GM12878 (cell line): ENCODE measurements around the gene CTSO. TPM values are rescaled to one million over a fixed set of nuclear protein-coding genes. Genes with fewer than 3 reads are reported as not detected.

Source experiments
- ATAC-seq: fragments of 200-7000 bp; cut with Tn5 transposase; 3 replicates; pipeline ENCODE4 v1.9.1; 2020; ENCODE audit warnings: mild to moderate bottlenecking, moderate library complexity
- BruUV-seq: library from RNA; stranded (reverse); fragments of 400-500 nt; replicated peaks from 2 replicates; lab custom pipeline; 2021; lab: Mats Ljungman, UMichigan
- CTCF ChIA-PET: fragments of 300-600 bp; sonication (Branson Sonifier 250); formaldehyde crosslinking; extraction: SDS; loops from one replicate; lab custom pipeline; 2021; ENCODE audit warnings: inconsistent platforms; lab: Yijun Ruan, JAX
- POLR2A ChIA-PET: fragments of 350-600 bp; formaldehyde crosslinking; extraction: SDS; loops from one replicate; lab custom pipeline; 2021; ENCODE audit warnings: inconsistent platforms; lab: Charles Lee
- RAD21 ChIA-PET: fragments of 300-600 bp; sonication (Branson Sonifier 250); formaldehyde crosslinking; loops from one replicate; lab custom pipeline; 2023; ENCODE audit warnings: antibody characterized with exemption; ENCODE audit not compliant: unreplicated experiment; lab: Charles Lee
- SMC1A ChIA-PET: fragments of 300-600 bp; sonication (Branson Sonifier 250); formaldehyde crosslinking; loops from one replicate; lab custom pipeline; 2023; ENCODE audit not compliant: unreplicated experiment, uncharacterized antibody; lab: Charles Lee
- DNase-seq: peaks from one replicate; pipeline ENCODE4 v3.0.0-alpha.2; 2011; ENCODE audit warnings: low read depth, low spot score
- FAIRE-seq: peaks from 3 replicates; lab custom pipeline; 2011; peaks lifted over from hg19 to GRCh38; lab: Jason Lieb, UNC
- H2AFZ ChIP-seq: 2 replicates; pipeline ENCODE4 v1.6.0; 2011; ENCODE audit warnings: low read depth, low read length, control low read depth; ENCODE audit not compliant: control insufficient read depth
- H3K27ac ChIP-seq: 2 replicates; pipeline ENCODE4 v1.5.1; 2011; ENCODE audit warnings: control low read depth; ENCODE audit not compliant: control insufficient read depth, insufficient read depth
- H3K27me3 ChIP-seq, 2 experiments: replicated peaks in 1 of 2; 2 replicates each; pipeline versions ENCODE4 v1.6.0 to v1.6.1; 2011; ENCODE audit warnings: low read length in 1 of 2; ENCODE audit not compliant: control insufficient read depth in 2 of 2, insufficient read depth in 2 of 2
- H3K36me3 ChIP-seq, 2 experiments: 2 replicates each; pipeline ENCODE4 v1.5.1; 2011; ENCODE audit warnings: low read length in 1 of 2; ENCODE audit not compliant: control insufficient read depth in 2 of 2, insufficient read depth in 2 of 2
- H3K4me1 ChIP-seq: 2 replicates; pipeline ENCODE4 v1.6.1; 2011; ENCODE audit warnings: mild to moderate bottlenecking, low read length, moderate library complexity, mixed read lengths; ENCODE audit not compliant: control insufficient read depth, insufficient read depth
- H3K4me2 ChIP-seq: 2 replicates; pipeline ENCODE4 v1.6.0; 2011; ENCODE audit warnings: control low read depth; ENCODE audit not compliant: control insufficient read depth, insufficient read depth
- H3K4me3 ChIP-seq: fragments of 200-600 bp; sonication (generic); 2 replicates; pipeline ENCODE4 v1.5.1; 2016
- H3K79me2 ChIP-seq: 2 replicates; pipeline ENCODE4 v1.6.0; 2011; ENCODE audit warnings: low read length; ENCODE audit not compliant: control insufficient read depth, insufficient read depth
- H3K9ac ChIP-seq: 2 replicates; pipeline ENCODE4 v1.8.0; 2011; ENCODE audit warnings: low read length, control low read depth, mixed read lengths; ENCODE audit not compliant: control insufficient read depth, insufficient read depth
- H3K9me3 ChIP-seq: replicated peaks from 3 replicates; pipeline ENCODE4 v1.5.1; 2011; ENCODE audit warnings: mild to moderate bottlenecking, low read length; ENCODE audit not compliant: control insufficient read depth, insufficient read depth
- H4K20me1 ChIP-seq: 2 replicates; pipeline ENCODE4 v1.6.0; 2011; ENCODE audit not compliant: control insufficient read depth, insufficient read depth
- CHD4 ChIP-seq: fragments of 200-600 bp; sonication (generic); IDR thresholded peaks from 2 replicates; pipeline ENCODE4 v1.6.1; 2016; ENCODE audit warnings: mild to moderate bottlenecking
- EGR1 ChIP-seq, 2 experiments: IDR thresholded peaks; 1 replicate in 1 of 2; 2 replicates in 1 of 2; pipeline ENCODE4 v1.6.1; 2011 to 2012; ENCODE audit warnings: low read depth in 2 of 2, low read length in 2 of 2, borderline replicate concordance in 1 of 2, mild to moderate bottlenecking in 1 of 2, moderate library complexity in 1 of 2
- EZH2 ChIP-seq: IDR thresholded peaks from 2 replicates; pipeline ENCODE4 v1.6.1; 2012; ENCODE audit warnings: low read depth, mild to moderate bottlenecking, control low read depth, inconsistent platforms, low read length, borderline replicate concordance; ENCODE audit not compliant: control insufficient read depth
- IRF4 ChIP-seq: IDR thresholded peaks from 2 replicates; pipeline ENCODE4 v1.6.1; 2011; ENCODE audit warnings: low read depth, low read length
- MTA3 ChIP-seq: IDR thresholded peaks from 2 replicates; pipeline ENCODE4 v1.6.1; 2012; ENCODE audit warnings: low read length, inconsistent platforms, borderline replicate concordance
- RB1 ChIP-seq: fragments of 450-650 bp; formaldehyde crosslinking; IDR thresholded peaks from 2 replicates; pipeline ENCODE4 v1.6.1; 2017; ENCODE audit warnings: mild to moderate bottlenecking, borderline replicate concordance
- SMAD5 ChIP-seq: IDR thresholded peaks from 2 replicates; pipeline ENCODE4 v1.6.1; 2016; ENCODE audit warnings: antibody characterized with exemption, low read depth
- ZNF207 ChIP-seq: fragments of 450-650 bp; IDR thresholded peaks from 2 replicates; pipeline ENCODE4 v1.6.1; 2014; ENCODE audit warnings: antibody characterized with exemption, mild to moderate bottlenecking, borderline replicate concordance
- WGBS: methylation state at CpG from one replicate; pipeline ENCODE4 v1.1.6; 2016; ENCODE audit warnings: low lambda C conversion rate; ENCODE audit not compliant: insufficient replicate concordance, insufficient coverage; ENCODE audit errors: missing lambda C conversion rate; 5-methylcytosine and 5-hydroxymethylcytosine counted together
- in situ Hi-C: fragments of 300-500 bp; cut with MboI; formaldehyde crosslinking; loops from 9 replicates; pipeline ENCODE4 v1.14.3; 2018; ENCODE audit warnings: mixed read lengths
- intact Hi-C: fragments of 100-400 bp; cut with micrococcal nuclease; formaldehyde crosslinking; loops from one replicate; pipeline ENCODE4 v1.14.2; 2022; ENCODE audit not compliant: unreplicated experiment
- polyA plus RNA-seq, 11 experiments: library from polyadenylated mRNA; depleted of rRNA in 4 of 11; unstranded in 6 of 11; stranded (reverse) in 5 of 11; fragments of >200 nt; fragmentation: Nextera tagmentation in 4 of 11; fragmentation: Illumina TruSeq in 1 of 11; extraction: Ambion mirVana in 4 of 11; extraction: Trizol in 1 of 11; gene quantifications; 1 replicate in 1 of 11; 2 replicates in 10 of 11; pipeline versions ENCODE4 v1.2.1 to v1.2.3, GENCODE V29; 2011 to 2016; ENCODE audit warnings: inconsistent platforms in 2 of 11, missing spikeins in 2 of 11, low read depth in 1 of 11
- total RNA-seq, 4 experiments: library from RNA; depleted of rRNA in 3 of 4; stranded (reverse); fragments of >200 nt in 3 of 4; fragmentation: Illumina TruSeq in 1 of 4; extraction: Trizol in 1 of 4; gene quantifications; 2 replicates each; pipeline versions ENCODE4 v1.2.1 to v1.2.3, GENCODE V29; 2013 to 2021
- TF ChIP-seq, protein P1 (sequence below): fragments of 450-650 bp; formaldehyde crosslinking; IDR thresholded peaks from 2 replicates; pipeline ENCODE4 v1.5.0; 2022; ENCODE audit warnings: mild to moderate bottlenecking, missing genetic modification characterization
- TF ChIP-seq, protein P2 (sequence below): IDR thresholded peaks from 2 replicates; pipeline ENCODE4 v1.6.1; 2011; ENCODE audit warnings: borderline replicate concordance, low read depth, mild to moderate bottlenecking, moderate library complexity, low read length; ENCODE audit not compliant: insufficient read depth, poor library complexity, severe bottlenecking

The CTSO gene
- total and polyA plus RNA-seq, 10 of the 15 experiments (the other 5 are each of a cell fraction or from before 2014, with no cell fraction given) = 3.9 to 9.7 (median 7.0) TPM

GRCh38 chr4:155984106-155984797 lies 30.6 kb upstream of the CTSO start:
- DNase-seq (no peak), FAIRE-seq (no peak), ATAC-seq (no peak)
- Histone ChIP-seq H4K20me1 (no peaks in the 10 kb centered on the region), H2AFZ (no peak overlapping the region), H3K36me3 (no peaks in the 10 kb centered on the region), H3K4me1 (no peaks in the 10 kb centered on the region), H3K9me3 (no peaks in the 10 kb centered on the region), H3K4me2 (no peak overlapping the region), H3K4me3 (no peak overlapping the region), H3K79me2 (no peaks in the 10 kb centered on the region), H3K27ac (no peak overlapping the region), H3K27me3 (no peaks in the 10 kb centered on the region), H3K9ac (no peak overlapping the region)
- CTCF ChIA-PET = interaction anchor here (1.5 to 4.2 kb wide), 3 partner anchors 9 to 31 kb away, joined by 4 to 12 read pairs (median 4); partner anchors contain the start of gene CTSO
- 16% methylated on average over 4 of the region's 4 CpGs for WGBS
- intact Hi-C loops = no loop called here
- POLR2A ChIA-PET = no interaction called here
- SMC1A ChIA-PET = interaction anchor here (1.4 to 1.8 kb wide), 2 partner anchors 9 to 17 kb away, joined by 3 to 4 read pairs; no protein-coding TSS in a partner anchor
- BruUV-seq = no TSS peak
- RAD21 ChIA-PET = interaction anchor here (1.3 kb wide), 1 partner anchor 10 kb away, joined by 5 read pairs; no protein-coding TSS in a partner anchor
- in situ Hi-C loops = no loop called here
- TF ChIP-seq ZNF207 (no peak), IRF4 (no peak), SMAD5 (no peak), EZH2 (no peak), MTA3 (no peak), EGR1 (IDR thresholded peaks at IDR 0.05; ENCODE audit: borderline replicate concordance in 1 of 2, low read depth in 2 of 2, low read length in 2 of 2) (no peak), CHD4 (no peak), RB1 (no peak)
- TF ChIP-seq, protein P1, sequence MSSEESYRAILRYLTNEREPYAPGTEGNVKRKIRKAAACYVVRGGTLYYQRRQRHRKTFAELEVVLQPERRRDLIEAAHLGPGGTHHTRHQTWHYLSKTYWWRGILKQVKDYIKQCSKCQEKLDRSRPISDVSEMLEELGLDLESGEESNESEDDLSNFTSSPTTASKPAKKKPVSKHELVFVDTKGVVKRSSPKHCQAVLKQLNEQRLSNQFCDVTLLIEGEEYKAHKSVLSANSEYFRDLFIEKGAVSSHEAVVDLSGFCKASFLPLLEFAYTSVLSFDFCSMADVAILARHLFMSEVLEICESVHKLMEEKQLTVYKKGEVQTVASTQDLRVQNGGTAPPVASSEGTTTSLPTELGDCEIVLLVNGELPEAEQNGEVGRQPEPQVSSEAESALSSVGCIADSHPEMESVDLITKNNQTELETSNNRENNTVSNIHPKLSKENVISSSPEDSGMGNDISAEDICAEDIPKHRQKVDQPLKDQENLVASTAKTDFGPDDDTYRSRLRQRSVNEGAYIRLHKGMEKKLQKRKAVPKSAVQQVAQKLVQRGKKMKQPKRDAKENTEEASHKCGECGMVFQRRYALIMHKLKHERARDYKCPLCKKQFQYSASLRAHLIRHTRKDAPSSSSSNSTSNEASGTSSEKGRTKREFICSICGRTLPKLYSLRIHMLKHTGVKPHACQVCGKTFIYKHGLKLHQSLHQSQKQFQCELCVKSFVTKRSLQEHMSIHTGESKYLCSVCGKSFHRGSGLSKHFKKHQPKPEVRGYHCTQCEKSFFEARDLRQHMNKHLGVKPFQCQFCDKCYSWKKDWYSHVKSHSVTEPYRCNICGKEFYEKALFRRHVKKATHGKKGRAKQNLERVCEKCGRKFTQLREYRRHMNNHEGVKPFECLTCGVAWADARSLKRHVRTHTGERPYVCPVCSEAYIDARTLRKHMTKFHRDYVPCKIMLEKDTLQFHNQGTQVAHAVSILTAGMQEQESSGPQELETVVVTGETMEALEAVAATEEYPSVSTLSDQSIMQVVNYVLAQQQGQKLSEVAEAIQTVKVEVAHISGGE (CRISPR knock-in tag) = no peak
- TF ChIP-seq, protein P2, sequence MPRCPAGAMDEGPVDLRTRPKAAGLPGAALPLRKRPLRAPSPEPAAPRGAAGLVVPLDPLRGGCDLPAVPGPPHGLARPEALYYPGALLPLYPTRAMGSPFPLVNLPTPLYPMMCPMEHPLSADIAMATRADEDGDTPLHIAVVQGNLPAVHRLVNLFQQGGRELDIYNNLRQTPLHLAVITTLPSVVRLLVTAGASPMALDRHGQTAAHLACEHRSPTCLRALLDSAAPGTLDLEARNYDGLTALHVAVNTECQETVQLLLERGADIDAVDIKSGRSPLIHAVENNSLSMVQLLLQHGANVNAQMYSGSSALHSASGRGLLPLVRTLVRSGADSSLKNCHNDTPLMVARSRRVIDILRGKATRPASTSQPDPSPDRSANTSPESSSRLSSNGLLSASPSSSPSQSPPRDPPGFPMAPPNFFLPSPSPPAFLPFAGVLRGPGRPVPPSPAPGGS = no peak
